ENCODE results near the gene ZBTB46. TPM values are rescaled to one million over a fixed set of nuclear protein-coding genes. Genes with fewer than 3 reads are reported as not detected.

The ZBTB46 gene
- total and polyA plus RNA-seq, 9 donors = 4.1 to 55.1 (median 34.7) TPM

- Histone ChIP-seq H3K9me3 (no peaks in the 10 kb centered on the region), H3K36me3 (no peaks in the 10 kb centered on the region), H3K4me3 (no peak overlapping the region), H3K4me1 (ENCODE audit: insufficient read depth) (peaks cover 27% of the 10 kb centered on the region), H3K27ac (no peak overlapping the region), H3K27me3 (no peaks in the 10 kb centered on the region)
- 93 to 94% (median 93%) methylated on average over 82 to 95 of the region's 95 CpGs for WGBS, 3 donors
- intact Hi-C loops (cut with DNase I) = loop anchor here (5.0 kb wide), 5 partner anchors 35 to 325 kb away; partner anchors contain the start of gene PTK6 (in 2 of the 4)
- DNase-seq = peak; percentile 30 to 51 (median 48)
- TF ChIP-seq POLR2A (IDR thresholded peaks at IDR 0.05) (no peak), EP300 (IDR thresholded peaks at IDR 0.05) (no peak)
Measured at GRCh38 chr20:63861981-63862901, 31.2 kb upstream of the ZBTB46 start.

- H3K36me3 ChIP-seq = no peaks in the 10 kb centered on the region
Measured at GRCh38 chr20:63861365-63861934, 30.4 kb upstream of the ZBTB46 start, which contains the start of gene ABHD16B. ABHD16B (plus strand) TSS chr20:63861498; CDS start chr20:63861541, 43 bp downstream.

DNA sequence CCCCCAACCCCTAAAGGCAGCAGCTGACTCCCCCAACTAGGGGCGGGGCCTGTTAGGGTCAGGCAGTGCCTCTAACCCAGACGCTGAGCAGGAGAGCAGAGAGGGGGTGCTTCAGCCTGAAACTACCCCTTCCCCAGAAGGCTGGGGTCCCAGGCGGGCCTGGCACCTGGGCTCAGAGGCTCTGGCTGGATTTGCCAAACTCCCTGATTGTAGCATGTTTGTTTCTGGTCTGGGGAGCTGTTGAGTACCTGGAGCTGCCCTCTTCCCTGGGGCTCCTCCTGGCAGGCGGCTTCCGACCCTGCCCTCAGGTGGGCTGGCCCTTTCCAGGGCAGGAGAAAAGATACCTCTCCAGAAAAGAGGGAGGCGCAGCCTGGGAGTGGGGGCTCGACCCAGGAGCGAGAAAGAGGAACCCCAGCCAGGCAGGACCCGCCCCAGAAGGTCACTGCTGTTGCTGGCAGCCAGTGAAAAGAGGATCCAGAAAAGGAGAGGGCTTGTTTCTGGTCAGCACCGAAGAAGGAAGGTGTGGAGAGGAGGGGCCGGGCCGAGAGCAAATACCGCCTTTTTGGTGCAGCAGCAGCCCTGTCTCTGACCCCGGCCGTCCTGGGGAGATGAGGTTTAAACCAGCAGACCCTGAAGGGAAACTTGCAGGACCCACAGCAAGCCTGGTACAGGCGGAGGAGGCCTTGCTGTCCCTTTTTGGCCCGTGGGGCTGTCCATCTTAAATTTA is 29.4 kb upstream of the ZBTB46 start:
- H3K27ac ChIP-seq = no peak overlapping the region
- peaks cover 32% of the 10 kb centered on the region for H3K4me1 ChIP-seq (ENCODE audit: insufficient read depth)
- no peak for DNase-seq
- H3K9me3 ChIP-seq = no peaks in the 10 kb centered on the region
- 65 to 78% (median 68%) methylated on average over 16 to 17 of the region's 17 CpGs for WGBS, 3 donors
- H3K4me3 ChIP-seq = no peak overlapping the region
- intact Hi-C loops (cut with DNase I) = loop anchor here (5.0 kb wide), 5 partner anchors 33 to 323 kb away; partner anchors contain the start of gene PTK6 (in 2 of the 4)
- no peaks in the 10 kb centered on the region for H3K27me3 ChIP-seq
- TF ChIP-seq POLR2A (IDR thresholded peaks at IDR 0.05) (no peak), EP300 (IDR thresholded peaks at IDR 0.05) (no peak)
- TF ChIP-seq, protein P1, sequence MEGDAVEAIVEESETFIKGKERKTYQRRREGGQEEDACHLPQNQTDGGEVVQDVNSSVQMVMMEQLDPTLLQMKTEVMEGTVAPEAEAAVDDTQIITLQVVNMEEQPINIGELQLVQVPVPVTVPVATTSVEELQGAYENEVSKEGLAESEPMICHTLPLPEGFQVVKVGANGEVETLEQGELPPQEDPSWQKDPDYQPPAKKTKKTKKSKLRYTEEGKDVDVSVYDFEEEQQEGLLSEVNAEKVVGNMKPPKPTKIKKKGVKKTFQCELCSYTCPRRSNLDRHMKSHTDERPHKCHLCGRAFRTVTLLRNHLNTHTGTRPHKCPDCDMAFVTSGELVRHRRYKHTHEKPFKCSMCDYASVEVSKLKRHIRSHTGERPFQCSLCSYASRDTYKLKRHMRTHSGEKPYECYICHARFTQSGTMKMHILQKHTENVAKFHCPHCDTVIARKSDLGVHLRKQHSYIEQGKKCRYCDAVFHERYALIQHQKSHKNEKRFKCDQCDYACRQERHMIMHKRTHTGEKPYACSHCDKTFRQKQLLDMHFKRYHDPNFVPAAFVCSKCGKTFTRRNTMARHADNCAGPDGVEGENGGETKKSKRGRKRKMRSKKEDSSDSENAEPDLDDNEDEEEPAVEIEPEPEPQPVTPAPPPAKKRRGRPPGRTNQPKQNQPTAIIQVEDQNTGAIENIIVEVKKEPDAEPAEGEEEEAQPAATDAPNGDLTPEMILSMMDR (IDR thresholded peaks at IDR 0.05) = no peak
- no peaks in the 10 kb centered on the region for H3K36me3 ChIP-seq

More at GRCh38 chr20:63861365-63861934, 30.4 kb upstream of the ZBTB46 start, which contains the start of gene ABHD16B:
- Histone ChIP-seq H3K27ac (no peak within 1 kb of the TSS), H3K4me1 (ENCODE audit: insufficient read depth) (peaks cover 28% of the 10 kb centered on the region), H3K4me3 (no peak within 1 kb of the TSS), H3K9me3 (no peaks in the 10 kb centered on the region), H3K27me3 (no peaks in the 10 kb centered on the region)
- peak in 1 of 5 donors; percentile 26 for DNase-seq
- TF ChIP-seq EP300 (IDR thresholded peaks at IDR 0.05) (no peak), POLR2A (IDR thresholded peaks at IDR 0.05) (no peak)
- TF ChIP-seq, protein P1 (IDR thresholded peaks at IDR 0.05) = no peak
- WGBS, 3 donors = 93 to 95% (median 94%) methylated on average over 19 to 59 of the region's 59 CpGs
- intact Hi-C loops (cut with DNase I) = loop anchor here (5.0 kb wide), 5 partner anchors 34 to 324 kb away; partner anchors contain the start of gene PTK6 (in 2 of the 4)

DNA sequence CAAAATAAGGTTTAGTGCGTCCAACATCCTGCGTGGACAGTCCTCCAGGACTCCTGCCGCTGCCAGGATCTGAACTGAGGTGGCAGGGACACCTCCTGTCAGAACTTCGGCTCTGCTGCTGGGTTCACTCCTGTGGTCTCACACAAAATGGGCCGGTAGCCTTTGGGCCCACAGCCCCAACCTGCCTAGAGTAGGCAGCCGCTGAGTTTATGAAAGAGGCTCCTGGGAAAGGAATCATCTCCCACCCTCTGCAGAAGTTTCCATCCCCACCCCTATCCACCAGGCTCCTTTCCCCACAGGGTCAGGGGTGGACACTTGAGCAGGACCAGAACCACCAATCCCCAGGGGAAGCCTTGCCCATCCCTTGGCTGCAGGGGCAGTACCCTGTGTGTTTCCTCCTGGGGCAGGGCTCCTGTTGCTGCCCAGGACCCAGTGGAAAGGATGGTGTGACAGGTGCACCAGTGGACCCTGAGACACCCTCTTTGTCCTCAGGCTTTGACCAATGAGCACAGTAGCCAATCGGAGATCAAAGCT is 28.2 kb upstream of the ZBTB46 start:
- intact Hi-C loops (cut with DNase I) = loop anchor here in 2 of 4 donors (5.0 kb wide), 2 partner anchors 77 to 82 kb away; no protein-coding TSS in a partner anchor
- DNase-seq = no peak
- Histone ChIP-seq H3K4me1 (ENCODE audit: insufficient read depth) (peaks cover 42% of the 10 kb centered on the region), H3K9me3 (no peaks in the 10 kb centered on the region), H3K27me3 (no peaks in the 10 kb centered on the region), H3K36me3 (no peaks in the 10 kb centered on the region), H3K27ac (peak overlapping the region in 1 of 2 donors; percentile 71), H3K4me3 (no peak overlapping the region)
- WGBS, 3 donors = 21 to 25% (median 22%) methylated on average over 7 of the region's 7 CpGs
- TF ChIP-seq EP300 (IDR thresholded peaks at IDR 0.05) = no peak
- TF ChIP-seq, protein P1 (IDR thresholded peaks at IDR 0.05) = peak in 1 of 3 donors; percentile 2
